B cell (primary cell): ENCODE results near the gene PROP1.
"Not testable (repeated sequence)": the region's sequence is repeated elsewhere in the genome, so short reads cannot be mapped to it uniquely, and the experiment has no call there.

Source experiments
- CTCF ChIP-seq: fragments of 200-600 bp; IDR thresholded peaks from one replicate; pipeline ENCODE4 v1.8.0; 2022; ENCODE audit warnings: antibody characterized with exemption, mild to moderate bottlenecking
- EZH2 ChIP-seq: IDR thresholded peaks from 2 replicates; pipeline ENCODE4 v1.6.1; 2012; ENCODE audit warnings: borderline replicate concordance, low read depth, mild to moderate bottlenecking, moderate library complexity, low read length; ENCODE audit not compliant: insufficient read depth, poor library complexity, severe bottlenecking

GRCh38 chr5:177945601-177946283 is 50.3 kb downstream of the PROP1 start:
- not testable (repeated sequence) for TF ChIP-seq CTCF, EZH2
